Liver (tissue), 9 donors: Measurements from ENCODE around the gene LRPAP1. TPM values are rescaled to one million over a fixed set of nuclear protein-coding genes. Genes with fewer than 3 reads are reported as not detected.

ENCODE experiments used
- DNase-seq: peaks from one replicate; pipeline ENCODE4 v3.0.0-alpha.2; 2017; ENCODE audit warnings: low spot score
- H3K27ac ChIP-seq, 2 donors: one replicate each; pipeline ENCODE4 v1.7.0; 2013; ENCODE audit warnings: inconsistent platforms in 2 of 2, low read length in 2 of 2, control low read depth in 1 of 2, low read depth in 1 of 2, mild to moderate bottlenecking in 1 of 2
- H3K27me3 ChIP-seq, 4 donors: one replicate each; pipeline versions ENCODE4 v1.6.1 to v1.7.0; 2013; ENCODE audit warnings: low read length in 3 of 4, inconsistent platforms in 1 of 4, mild to moderate bottlenecking in 1 of 4, moderate library complexity in 1 of 4; ENCODE audit not compliant: control insufficient read depth in 4 of 4, insufficient read depth in 4 of 4
- H3K36me3 ChIP-seq, 4 donors: one replicate each; pipeline versions ENCODE4 v1.6.1 to v1.7.0; 2013; ENCODE audit warnings: low read length in 3 of 4, mild to moderate bottlenecking in 3 of 4, low read depth in 1 of 4, moderate library complexity in 1 of 4; ENCODE audit not compliant: control insufficient read depth in 4 of 4, insufficient read depth in 3 of 4
- H3K4me1 ChIP-seq, 4 donors: one replicate each; pipeline versions ENCODE4 v1.6.1 to v1.7.0; 2013; ENCODE audit warnings: low read length in 3 of 4, mild to moderate bottlenecking in 3 of 4, moderate library complexity in 1 of 4; ENCODE audit not compliant: control insufficient read depth in 4 of 4, insufficient read depth in 4 of 4
- H3K4me3 ChIP-seq, 3 donors: one replicate each; pipeline versions ENCODE4 v1.6.1 to v1.7.0; 2013; ENCODE audit warnings: low read length in 3 of 3, control low read depth in 1 of 3, low read depth in 1 of 3, mild to moderate bottlenecking in 1 of 3
- H3K9ac ChIP-seq, 2 donors: one replicate each; pipeline ENCODE4 v1.7.0; 2013; ENCODE audit warnings: low read length in 2 of 2, mild to moderate bottlenecking in 2 of 2, moderate library complexity in 2 of 2, control low read depth in 1 of 2, low read depth in 1 of 2
- H3K9me3 ChIP-seq, 4 donors: one replicate each; pipeline versions ENCODE4 v1.6.1 to v1.7.0; 2013; ENCODE audit warnings: low read length in 3 of 4; ENCODE audit not compliant: control insufficient read depth in 4 of 4
- ATF3 ChIP-seq: IDR thresholded peaks from 2 replicates; pipeline ENCODE4 v1.6.1; 2016; ENCODE audit warnings: antibody characterized with exemption
- FOXA1 ChIP-seq: IDR thresholded peaks from 2 replicates; pipeline ENCODE4 v1.6.1; 2016; ENCODE audit warnings: antibody characterized with exemption
- HNF4A ChIP-seq, 2 donors: conservative IDR thresholded peaks; 2 replicates each; pipeline ENCODE4 v1.6.1; 2016; ENCODE audit warnings: antibody characterized with exemption in 2 of 2, mild to moderate bottlenecking in 2 of 2
- RAD21 ChIP-seq, 2 donors: IDR thresholded peaks; 2 replicates each; pipeline ENCODE4 v1.6.1; 2016; ENCODE audit warnings: antibody characterized with exemption in 2 of 2, mild to moderate bottlenecking in 2 of 2
- REST ChIP-seq: IDR thresholded peaks from 2 replicates; pipeline ENCODE4 v1.6.1; 2016; ENCODE audit warnings: antibody characterized with exemption, mild to moderate bottlenecking
- TAF1 ChIP-seq: conservative IDR thresholded peaks from 2 replicates; pipeline ENCODE4 v1.6.1; 2016; ENCODE audit warnings: antibody characterized with exemption, mild to moderate bottlenecking
- ZBTB33 ChIP-seq: IDR thresholded peaks from 2 replicates; pipeline ENCODE4 v1.6.1; 2016; ENCODE audit warnings: antibody characterized with exemption
- WGBS: extraction: QIAGEN DNeasy Blood & Tissue Kit; methylation state at CpG from one replicate; pipeline ENCODE4 v1.1.7; 2013; 5-methylcytosine and 5-hydroxymethylcytosine counted together
- polyA plus RNA-seq, 2 donors: library from polyadenylated mRNA; stranded (reverse) in 1 of 2; unstranded in 1 of 2; fragments of 200-250 nt in 1 of 2; fragments of >200 nt in 1 of 2; fragmentation: Nextera tagmentation in 1 of 2; extraction: Ambion mirVana in 1 of 2; gene quantifications; one replicate each; pipeline versions ENCODE4 v1.2.1 to v1.2.3, GENCODE V29; 2013 to 2015
- total RNA-seq, 2 donors: library from RNA; depleted of rRNA; stranded (reverse); fragments of >200 nt; gene quantifications; one replicate each; pipeline ENCODE4 v1.2.3, GENCODE V29; 2014
- donor health status: healthy.
- donor health status: healthy.
- donor health status: healthy.
- donor health status: healthy.
- donor health status: healthy.

Gene LRPAP1
- total and polyA plus RNA-seq, 4 donors: 46.1 to 134 (median 108) TPM

- Histone ChIP-seq H3K9me3 (no peaks in the 10 kb centered on the region), H3K27me3 (no peaks in the 10 kb centered on the region), H3K4me3 (no peak overlapping the region), H3K4me1 (no peaks in the 10 kb centered on the region), H3K27ac (no peak overlapping the region), H3K36me3 (no peaks in the 10 kb centered on the region), H3K9ac (no peak overlapping the region)
- WGBS: 87% methylated on average over 25 of the region's 25 CpGs
- no peak for DNase-seq
- no peak for TF ChIP-seq RAD21 (IDR thresholded peaks at IDR 0.05)
- no peak for TF ChIP-seq ATF3
Measured at GRCh38 chr4:3485886-3486540, 46.2 kb downstream of the LRPAP1 start.

GRCh38 chr4:3485011-3485791 is 47.0 kb downstream of the LRPAP1 start:
- no peak for DNase-seq
- H3K4me3 ChIP-seq: no peak overlapping the region
- H3K27ac ChIP-seq: no peak overlapping the region
- TF ChIP-seq ZBTB33: no peak
- no peak for TF ChIP-seq TAF1
- TF ChIP-seq FOXA1: no peak
- no peak for TF ChIP-seq HNF4A (conservative IDR thresholded peaks at IDR 0.05)
- TF ChIP-seq REST: no peak
- no peak for TF ChIP-seq ATF3
- no peak overlapping the region for H3K9ac ChIP-seq
- WGBS: 56% methylated on average over 36 of the region's 36 CpGs
- H3K4me1 ChIP-seq: no peaks in the 10 kb centered on the region
- H3K27me3 ChIP-seq: no peaks in the 10 kb centered on the region
- no peaks in the 10 kb centered on the region for H3K36me3 ChIP-seq
- no peaks in the 10 kb centered on the region for H3K9me3 ChIP-seq
